Measurements from ENCODE around the gene ACVR1B. TPM values are rescaled to one million over a fixed set of nuclear protein-coding genes. Genes with fewer than 3 reads are reported as not detected.

ACVR1B gene
- total RNA-seq, 1 experiment from 2014 or later, result 1.9 TPM

DNA sequence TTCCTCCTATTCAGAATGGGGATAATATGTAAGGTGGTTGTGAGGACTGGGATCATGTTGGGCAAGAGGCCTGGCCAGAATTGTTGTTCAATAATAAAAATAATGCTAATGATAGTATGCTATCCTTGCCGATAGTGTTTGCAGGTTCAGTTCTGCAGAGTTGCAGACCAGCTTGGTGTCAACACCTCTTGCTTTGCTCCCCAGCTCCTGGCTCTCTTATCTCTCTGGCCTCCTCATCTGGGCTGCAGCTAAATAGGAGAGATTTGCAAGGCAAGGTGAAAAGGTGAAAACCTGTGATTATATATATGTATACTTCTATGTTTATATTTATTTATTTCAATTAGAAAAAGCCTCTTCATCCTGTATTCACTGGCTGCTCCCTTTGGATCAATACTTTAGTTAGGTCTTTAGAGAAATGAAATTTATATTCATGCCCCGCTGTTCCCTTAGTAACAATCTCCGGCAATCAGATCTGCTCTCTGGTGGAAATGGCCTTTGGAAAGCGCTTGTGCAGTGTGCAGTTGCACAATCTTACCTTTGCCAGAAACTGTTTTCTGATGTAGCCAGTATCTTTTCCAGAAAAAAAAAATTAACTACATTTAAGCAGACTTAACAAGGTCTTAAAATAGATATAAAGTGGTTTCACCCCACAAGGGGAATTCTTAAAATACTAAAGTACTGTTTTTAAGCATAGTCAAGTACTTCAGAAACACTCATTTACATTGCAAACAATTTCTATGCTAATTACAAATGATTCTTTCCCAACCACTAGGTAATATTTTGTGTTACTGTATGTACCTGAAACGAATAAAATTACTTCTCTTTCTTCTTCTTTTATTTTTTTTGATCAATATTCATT is 19.1 kb upstream of the ACVR1B start:
- no peaks in the 10 kb centered on the region for H3K36me3 ChIP-seq
- no peak for DNase-seq
- H3K27me3 ChIP-seq, result no peaks in the 10 kb centered on the region
- H3K4me3 ChIP-seq, result no peak overlapping the region
- no peaks in the 10 kb centered on the region for H3K9me3 ChIP-seq

DNA sequence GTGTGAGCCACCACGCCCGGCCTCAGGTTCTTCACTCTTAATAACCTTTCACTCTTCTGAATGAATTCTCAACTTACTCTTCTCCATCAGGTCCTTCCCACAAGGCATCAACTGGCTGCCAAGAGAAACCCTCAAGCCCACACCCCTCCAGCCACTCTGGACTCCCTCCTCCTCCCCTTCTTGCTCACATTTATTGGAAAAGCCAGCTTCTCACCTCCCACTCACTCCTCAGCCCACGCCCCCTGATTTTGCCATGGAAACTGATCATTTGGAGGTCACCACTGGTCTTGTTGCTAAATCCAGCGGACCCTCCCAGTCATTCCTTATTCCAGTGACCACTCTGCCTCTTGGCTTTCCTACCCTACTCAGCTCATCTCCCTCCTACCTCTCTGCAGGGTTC is 17.4 kb upstream of the ACVR1B start:
- Histone ChIP-seq H3K27me3 (no peaks in the 10 kb centered on the region), H3K9me3 (no peaks in the 10 kb centered on the region), H3K4me3 (no peak overlapping the region), H3K36me3 (no peaks in the 10 kb centered on the region)
- no peak for DNase-seq

DNA sequence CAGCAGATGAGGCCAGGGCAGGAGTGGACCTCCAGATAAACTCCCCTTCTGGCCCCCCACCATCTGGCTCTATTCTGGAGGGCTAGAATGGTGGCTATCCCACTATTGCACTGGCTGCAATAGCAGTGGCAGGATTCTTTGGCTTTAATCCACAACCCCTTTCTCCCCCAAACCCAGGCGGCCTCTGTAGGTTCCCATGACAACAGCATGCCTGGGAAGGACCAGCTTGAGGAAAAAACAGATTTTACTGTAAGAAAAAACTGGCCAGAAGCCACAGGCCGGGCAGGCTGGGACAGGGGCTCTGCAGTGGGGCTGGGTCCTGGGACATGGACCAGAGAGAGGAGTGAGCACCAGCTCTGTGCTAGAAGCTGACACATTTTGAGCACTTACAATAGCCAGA is 13.6 kb upstream of the ACVR1B start:
- no peak for DNase-seq

DNA sequence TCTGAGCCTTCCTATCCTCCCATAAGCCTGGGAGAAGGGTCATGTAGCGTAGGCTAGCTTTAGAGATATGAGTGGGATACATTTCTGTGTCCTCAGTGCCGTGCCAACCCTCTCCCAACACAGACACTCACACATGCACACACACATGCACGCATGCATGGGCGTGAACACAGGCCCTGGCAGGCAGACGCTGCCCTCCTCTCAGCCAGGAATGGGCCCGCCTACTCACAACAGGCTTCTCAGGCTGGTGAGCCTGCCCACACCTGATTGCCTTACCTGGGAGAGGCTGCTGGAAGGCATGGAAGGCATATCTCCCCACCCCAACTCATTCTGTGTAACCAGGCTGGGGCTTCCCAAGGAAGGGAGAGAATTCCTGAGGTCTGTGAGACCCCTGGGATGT is 12.8 kb upstream of the ACVR1B start:
- H3K4me3 ChIP-seq, result no peak overlapping the region
- no peaks in the 10 kb centered on the region for H3K27me3 ChIP-seq
- no peak for DNase-seq
- H3K36me3 ChIP-seq, result no peaks in the 10 kb centered on the region
- no peaks in the 10 kb centered on the region for H3K9me3 ChIP-seq

More for the DNA sequence above, 13.6 kb upstream of the ACVR1B start:
- no peaks in the 10 kb centered on the region for H3K27me3 ChIP-seq
- no peak overlapping the region for H3K4me3 ChIP-seq
- no peaks in the 10 kb centered on the region for H3K9me3 ChIP-seq
- H3K36me3 ChIP-seq, result no peaks in the 10 kb centered on the region

DNA sequence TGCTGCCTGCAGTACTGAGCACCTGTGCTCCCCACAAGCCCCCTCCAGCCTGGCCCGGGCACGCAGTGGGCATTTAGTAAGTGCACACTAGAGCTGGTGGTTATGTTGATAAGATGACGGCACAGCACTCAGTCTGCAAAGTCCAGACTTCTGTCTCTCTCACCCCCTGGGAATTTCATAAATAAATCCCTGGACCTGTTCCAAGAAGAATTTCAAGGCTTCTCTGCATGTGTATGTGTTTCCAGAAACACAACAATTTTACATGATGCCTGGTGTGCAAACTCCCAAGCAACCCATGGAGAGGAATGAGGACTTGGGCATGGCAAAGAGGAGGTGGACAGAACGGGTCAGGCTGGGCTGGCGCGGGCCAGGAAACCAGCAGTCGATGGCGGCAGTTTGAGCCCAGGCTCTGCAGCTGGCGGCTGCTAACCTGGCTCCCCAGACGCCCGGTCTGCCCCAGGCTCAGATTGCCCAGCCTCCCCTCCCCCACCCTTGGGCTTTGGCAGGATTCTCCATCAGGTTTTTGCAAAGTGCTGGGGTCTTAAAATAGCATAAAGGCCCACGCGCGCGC is 10.4 kb upstream of the ACVR1B start:
- DNase-seq, result no peak
- no peaks in the 10 kb centered on the region for H3K36me3 ChIP-seq
- H3K4me3 ChIP-seq, result no peak overlapping the region
- no peaks in the 10 kb centered on the region for H3K27me3 ChIP-seq
- peaks cover 15% of the 10 kb centered on the region for H3K9me3 ChIP-seq

DNA sequence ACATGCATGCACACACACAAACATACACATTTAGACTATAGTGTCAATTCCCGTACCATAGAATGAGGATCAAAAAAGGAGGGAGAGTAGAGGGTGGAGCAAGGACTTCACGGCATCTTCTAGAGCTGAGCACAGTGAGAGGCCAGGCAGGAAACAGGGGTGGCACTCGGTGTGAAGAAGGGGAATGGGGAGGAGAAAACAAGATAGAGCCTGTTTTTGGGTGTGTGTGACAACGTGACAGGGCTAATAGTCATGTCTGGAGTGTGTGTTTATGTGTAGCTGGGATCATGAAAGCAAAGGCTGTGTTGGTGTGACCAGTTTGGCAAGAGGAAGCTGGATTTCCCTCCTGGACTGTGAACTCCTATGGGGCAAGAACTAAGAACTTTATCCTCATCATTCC is 9.9 kb upstream of the ACVR1B start:
- Histone ChIP-seq H3K4me3 (no peak overlapping the region), H3K36me3 (no peaks in the 10 kb centered on the region), H3K27me3 (no peaks in the 10 kb centered on the region), H3K9me3 (peaks cover 15% of the 10 kb centered on the region)
- DNase-seq, result no peak

DNA sequence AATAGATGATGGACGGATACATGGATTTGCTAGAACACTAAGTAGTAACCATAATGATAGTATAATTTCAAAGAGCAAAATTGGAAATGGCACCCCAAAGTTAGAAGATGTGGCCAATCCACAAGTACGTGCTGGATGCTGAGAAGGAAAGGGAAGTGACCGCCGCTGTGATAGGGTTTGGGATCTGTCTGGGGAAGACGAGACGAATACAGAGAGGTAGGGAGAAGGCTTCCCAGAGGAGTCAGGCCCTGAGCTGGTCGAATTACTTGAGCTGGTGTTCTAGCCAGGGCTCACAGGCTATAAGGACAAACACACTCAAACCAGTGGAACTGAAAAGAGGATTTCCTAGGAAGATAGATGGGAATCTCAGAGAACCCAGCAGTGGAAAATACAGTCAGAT is 9.4 kb upstream of the ACVR1B start:
- no peaks in the 10 kb centered on the region for H3K36me3 ChIP-seq
- no peaks in the 10 kb centered on the region for H3K27me3 ChIP-seq
- peaks cover 15% of the 10 kb centered on the region for H3K9me3 ChIP-seq
- DNase-seq, result no peak
- no peak overlapping the region for H3K4me3 ChIP-seq

DNA sequence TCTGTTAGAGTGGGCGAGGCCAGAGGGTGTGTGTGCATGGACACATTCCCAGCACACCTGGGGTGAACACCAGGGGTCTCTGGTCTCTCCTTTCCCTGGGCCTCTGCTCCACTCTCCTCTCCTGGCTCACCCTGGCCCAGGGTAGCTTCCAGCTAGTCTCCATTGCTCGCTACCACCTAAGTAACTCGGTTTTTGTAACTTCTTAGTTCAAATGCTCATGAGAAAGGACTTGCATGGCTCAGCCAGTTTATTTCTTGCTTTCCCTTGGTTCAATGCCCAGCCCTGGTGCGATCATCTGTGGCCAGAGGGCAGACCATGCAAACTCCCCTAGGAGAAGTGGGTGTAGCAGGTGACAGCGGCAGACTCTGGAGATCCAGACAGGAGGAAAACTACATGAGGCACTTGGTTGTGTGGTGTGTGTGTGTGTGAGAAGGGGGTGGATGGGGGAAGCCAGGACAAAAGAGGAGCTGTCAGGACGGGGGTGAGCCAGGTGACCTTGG is 8.9 kb upstream of the ACVR1B start:
- no peak overlapping the region for H3K4me3 ChIP-seq
- H3K9me3 ChIP-seq, result peaks cover 15% of the 10 kb centered on the region
- H3K36me3 ChIP-seq, result no peaks in the 10 kb centered on the region
- no peak for DNase-seq
- no peaks in the 10 kb centered on the region for H3K27me3 ChIP-seq

DNA sequence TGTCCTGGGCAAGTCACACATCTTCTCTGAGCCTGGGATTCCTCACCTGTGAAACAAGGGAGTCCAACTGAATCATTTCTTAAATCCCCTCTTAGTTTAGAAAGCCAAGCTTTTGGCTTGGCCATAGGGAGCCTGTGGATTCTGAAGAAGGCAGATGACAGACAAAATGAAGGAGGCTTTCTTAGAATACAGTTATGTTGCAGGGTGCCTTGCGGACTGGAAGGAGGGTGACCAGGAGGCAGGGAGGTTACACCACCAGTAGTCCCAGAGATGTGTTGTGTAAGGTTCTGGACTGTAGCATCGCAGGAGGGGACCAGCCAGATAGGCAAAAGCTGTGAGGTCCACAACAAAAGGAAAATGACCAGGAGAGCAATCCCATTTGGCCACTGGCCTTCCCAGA is 8.2 kb upstream of the ACVR1B start:
- no peak overlapping the region for H3K4me3 ChIP-seq

DNA sequence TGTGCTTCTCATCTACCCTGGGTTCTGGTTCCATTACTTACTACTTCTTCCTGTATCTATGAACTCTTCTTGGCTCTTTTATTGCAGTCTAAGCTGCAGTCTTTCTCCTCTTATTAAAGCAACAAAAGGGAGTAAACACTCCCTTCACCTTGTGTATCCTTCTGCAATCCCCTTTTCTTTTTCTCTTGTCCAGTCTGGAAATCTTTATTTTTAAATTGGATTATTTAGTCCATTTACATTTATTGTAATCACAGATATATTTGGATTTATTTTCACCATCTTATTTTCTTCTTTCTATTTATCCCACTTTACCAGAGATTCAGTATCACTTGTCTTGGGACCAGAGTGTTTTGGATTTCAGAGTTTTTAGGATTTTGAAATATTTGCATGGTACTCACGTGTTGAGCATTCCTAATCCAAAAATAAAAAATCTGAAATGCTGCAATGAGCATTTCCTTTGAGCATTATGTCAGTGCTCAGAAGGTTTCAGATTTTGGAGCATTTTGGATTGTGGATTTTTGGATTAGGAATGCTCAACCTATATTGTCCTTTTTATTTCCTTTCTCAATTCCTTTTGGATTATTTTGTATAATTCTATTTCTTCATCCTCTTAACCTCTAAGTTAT is 6.8 kb upstream of the ACVR1B start:
- DNase-seq, result no peak
- Histone ChIP-seq H3K36me3 (no peaks in the 10 kb centered on the region), H3K4me3 (no peak overlapping the region)

More for the DNA sequence above, 8.2 kb upstream of the ACVR1B start:
- Histone ChIP-seq H3K36me3 (no peaks in the 10 kb centered on the region), H3K9me3 (peaks cover 15% of the 10 kb centered on the region), H3K27me3 (no peaks in the 10 kb centered on the region)
- DNase-seq, result no peak

DNA sequence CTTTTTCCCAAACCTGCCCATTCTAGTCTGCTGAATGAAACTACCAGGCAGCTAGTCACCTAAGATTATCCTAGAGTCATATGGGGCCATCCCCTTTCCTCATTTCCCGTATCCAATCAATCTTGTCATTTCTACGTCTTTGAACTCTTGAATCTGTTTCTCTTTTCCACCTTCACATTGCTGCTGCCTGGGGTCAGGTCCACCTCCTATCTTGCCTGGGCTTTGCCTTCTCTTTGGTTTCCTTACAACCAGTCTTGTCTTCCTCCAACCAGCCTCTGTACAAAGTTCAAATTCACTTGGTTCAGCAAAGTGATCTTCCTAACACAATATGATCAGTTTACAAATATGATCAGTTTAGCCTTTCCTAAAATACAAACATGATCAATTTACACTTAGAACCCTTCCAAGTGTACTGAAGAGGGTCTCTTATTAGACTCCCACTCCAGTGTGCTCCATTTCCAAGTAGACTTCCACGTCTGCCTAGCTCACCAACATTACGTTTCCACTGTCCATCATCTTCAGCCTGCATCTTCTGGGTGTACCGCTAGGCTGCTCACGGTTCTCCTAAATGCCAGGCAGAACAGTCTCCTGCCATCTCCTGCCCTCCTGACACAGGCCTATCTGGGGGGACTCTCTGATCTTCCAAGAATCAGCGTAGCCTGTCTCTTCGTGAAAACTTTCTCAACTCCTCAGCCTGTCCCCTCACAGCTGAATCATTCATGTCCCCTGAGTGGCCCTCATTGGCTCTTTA is 4.1 kb upstream of the ACVR1B start:
- H3K36me3 ChIP-seq, result no peaks in the 10 kb centered on the region
- DNase-seq, result no peak
- peaks cover 18% of the 10 kb centered on the region for H3K27me3 ChIP-seq
- peaks cover 15% of the 10 kb centered on the region for H3K9me3 ChIP-seq
- no peak overlapping the region for H3K4me3 ChIP-seq

More for the DNA sequence above, 6.8 kb upstream of the ACVR1B start:
- Histone ChIP-seq H3K27me3 (peaks cover 9% of the 10 kb centered on the region), H3K9me3 (peaks cover 15% of the 10 kb centered on the region)

DNA sequence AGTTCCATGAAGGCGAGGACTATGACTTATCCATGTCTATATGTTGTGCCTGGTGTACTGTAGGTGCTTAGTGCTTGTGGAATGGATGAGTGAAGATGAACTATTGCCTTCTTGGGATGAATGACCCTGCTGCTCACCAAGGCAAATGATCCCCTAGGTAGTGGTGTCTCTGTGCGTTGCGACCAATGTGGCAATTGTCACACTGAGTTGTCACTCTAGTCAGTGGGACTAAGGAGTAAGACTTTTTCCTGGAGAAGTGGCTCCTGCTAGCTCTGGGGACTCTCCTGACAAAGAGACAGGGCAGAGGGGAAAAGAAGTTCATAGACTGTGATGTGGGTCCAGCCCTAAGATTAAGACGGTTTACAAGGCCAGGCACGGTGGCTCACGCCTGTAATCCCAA is 3.4 kb upstream of the ACVR1B start:
- no peak for DNase-seq
- no peak overlapping the region for H3K4me3 ChIP-seq
- H3K36me3 ChIP-seq, result no peaks in the 10 kb centered on the region
- H3K27me3 ChIP-seq, result peaks cover 18% of the 10 kb centered on the region
- H3K9me3 ChIP-seq, result peaks cover 15% of the 10 kb centered on the region

DNA sequence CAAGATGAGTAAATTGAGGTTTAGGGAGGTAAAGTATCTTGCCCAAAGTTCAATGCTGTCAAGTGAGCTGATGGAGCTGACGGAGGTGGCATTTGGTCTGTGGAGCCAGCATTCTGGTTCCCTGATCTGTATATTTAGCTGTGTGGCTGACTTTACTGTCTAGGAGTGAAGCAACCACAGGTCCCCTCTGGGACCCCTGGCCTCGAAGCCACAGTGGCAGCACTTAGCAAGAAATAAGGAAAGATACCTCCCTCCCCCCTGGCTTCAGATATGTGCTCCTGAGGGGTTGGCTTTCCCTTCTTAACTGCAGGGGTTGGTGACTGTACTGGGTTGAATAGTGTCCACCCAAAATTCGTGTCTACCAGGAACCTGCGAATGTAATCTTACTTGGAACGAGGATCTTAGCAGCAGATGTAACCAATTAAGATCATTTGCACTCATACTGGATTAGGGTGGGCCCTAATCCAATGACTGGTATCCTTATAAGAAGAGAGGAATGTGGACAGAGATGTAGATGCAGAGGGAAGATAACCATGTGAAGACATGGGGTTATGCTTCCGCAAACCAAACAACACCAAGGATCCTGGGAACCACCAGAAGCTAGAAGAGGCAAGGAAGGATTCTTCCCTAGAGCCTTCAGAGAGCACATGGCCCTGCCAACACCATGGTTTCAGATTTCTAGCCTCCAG is 2.0 kb upstream of the ACVR1B start:
- Histone ChIP-seq H3K9me3 (peaks cover 9% of the 10 kb centered on the region), H3K4me3 (no peak overlapping the region), H3K36me3 (no peaks in the 10 kb centered on the region), H3K27me3 (peaks cover 18% of the 10 kb centered on the region)
- no peak for DNase-seq

DNA sequence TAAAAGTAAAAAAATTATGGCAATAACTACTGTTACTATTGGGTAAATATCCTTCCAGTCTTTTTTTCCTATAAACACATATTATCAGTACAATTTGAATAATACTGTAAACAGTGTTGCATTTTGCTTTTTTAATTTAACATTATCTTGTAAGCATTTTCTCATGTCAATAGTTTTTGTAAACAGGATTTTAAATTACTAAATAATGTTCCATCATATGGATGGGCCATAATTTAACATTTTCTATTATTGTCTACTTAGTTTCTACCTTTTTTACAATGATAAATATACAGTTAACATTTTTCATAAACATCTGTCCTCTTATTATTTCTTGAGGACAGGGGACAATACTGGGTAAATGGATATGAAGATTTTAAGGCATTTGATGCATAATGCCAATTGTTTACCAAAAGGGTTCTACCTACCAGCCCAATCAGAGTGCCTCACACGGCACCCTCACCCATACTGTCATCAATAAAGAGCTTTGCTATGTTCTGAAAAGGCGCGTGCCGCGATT is 759 bp upstream of the ACVR1B start:
- H3K27me3 ChIP-seq, result peaks cover 18% of the 10 kb centered on the region
- peak overlapping the region; percentile 54 for H3K4me3 ChIP-seq
- H3K9me3 ChIP-seq, result no peaks in the 10 kb centered on the region
- H3K36me3 ChIP-seq, result no peaks in the 10 kb centered on the region
- DNase-seq, result no peak

DNA sequence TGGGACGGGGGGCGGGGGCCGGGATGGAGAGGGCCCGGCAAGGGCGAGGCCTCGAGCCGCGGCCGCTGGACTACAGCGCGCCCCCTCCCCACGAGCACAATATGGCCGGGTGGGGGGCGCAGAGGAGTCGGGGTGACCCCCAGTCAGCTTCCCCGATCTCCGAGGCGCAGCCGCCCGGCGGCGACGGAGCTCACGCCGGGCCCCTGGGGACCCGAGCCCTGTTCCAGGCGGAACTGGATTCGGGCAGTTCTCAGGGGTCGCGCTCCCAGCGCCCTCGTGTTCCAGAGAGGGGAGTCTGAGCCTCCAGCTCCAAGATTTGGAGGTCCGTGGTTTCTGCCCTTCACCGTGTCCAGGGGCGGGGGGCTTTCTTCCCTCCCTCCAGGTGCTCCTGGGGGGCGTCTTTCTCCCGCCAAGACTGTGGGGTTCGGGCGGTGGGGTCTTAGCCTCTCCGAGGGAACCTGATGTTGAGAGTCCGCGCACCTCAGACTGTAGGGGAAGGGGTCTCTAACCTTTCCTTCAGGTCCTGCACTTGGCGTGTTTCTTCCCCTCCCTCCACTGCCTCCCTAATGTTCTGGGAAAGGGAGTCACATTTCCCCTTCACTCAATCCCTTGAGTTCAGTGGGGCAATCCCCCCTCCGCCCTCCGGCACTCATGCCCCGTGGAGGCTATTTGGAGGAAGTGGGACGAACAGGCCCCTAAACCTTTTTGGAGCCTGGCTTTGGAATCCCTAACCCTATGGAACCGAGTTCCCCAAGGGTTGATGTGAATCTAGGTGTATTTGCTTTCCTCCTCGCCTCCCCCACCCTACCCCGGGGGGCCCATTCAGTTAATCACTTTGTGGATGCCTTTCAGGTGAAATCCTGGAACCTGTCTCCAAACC is 584 bp downstream of the ACVR1B start:
- peaks cover 18% of the 10 kb centered on the region for H3K27me3 ChIP-seq
- H3K36me3 ChIP-seq, result no peaks in the 10 kb centered on the region
- H3K9me3 ChIP-seq, result no peaks in the 10 kb centered on the region
- no peak for DNase-seq
- peak overlapping the region; percentile 83 for H3K4me3 ChIP-seq
